K562 treated with DMSO at 1 percent for 24 hours (cell line): ENCODE data around the gene YIPF5. TPM values are rescaled to one million over a fixed set of nuclear protein-coding genes. Genes with fewer than 3 reads are reported as not detected.

ENCODE experiments used
- total RNA-seq: library from RNA; unstranded; fragments of 300-600 nt; gene quantifications from 2 replicates; pipeline ENCODE4 v1.2.3, GENCODE V29; 2022; ENCODE audit warnings: low read depth; ENCODE audit not compliant: insufficient read depth

The YIPF5 gene
- total RNA-seq = 10.7 and 16.8 TPM in 2 replicates

GRCh38 chr5:144170276-144171024 is at the start of gene YIPF5, which contains the start of gene KCTD16:
YIPF5 (minus strand) TSS chr5:144170659; CDS start chr5:144169955, 704 bp downstream.
KCTD16 (plus strand) TSS chr5:144170873.

Other genes with a start within 250 kb of the YIPF5 start
- 0.07 TPM in 1 of 2 replicates, not detected in the other for gene KCTD16, start 214 bp upstream of the YIPF5 start, total RNA-seq